CD14-positive monocyte (primary cell): ENCODE results near the gene BEGAIN. TPM values are rescaled to one million over a fixed set of nuclear protein-coding genes. Genes with fewer than 3 reads are reported as not detected.

Experiments used
- DNase-seq, 3 donors: peaks; one replicate each; pipeline ENCODE4 v3.0.0-alpha.2; 2011 to 2022
- H2AFZ ChIP-seq: 2 replicates; pipeline ENCODE4 v1.6.0; 2012; ENCODE audit warnings: mild to moderate bottlenecking, low read depth, low read length, inconsistent platforms; ENCODE audit not compliant: insufficient read depth, poor library complexity, severe bottlenecking
- H3K27ac ChIP-seq, 2 donors: 1 replicate in 1 of 2; 2 replicates in 1 of 2; pipeline ENCODE4 v1.5.1; 2012 to 2013; ENCODE audit warnings: low read length in 2 of 2, control low read depth in 1 of 2, inconsistent platforms in 1 of 2, low read depth in 1 of 2, mild to moderate bottlenecking in 1 of 2
- H3K27me3 ChIP-seq, 2 donors: one replicate each; pipeline versions ENCODE4 v1.6.0 to v1.6.1; 2011 to 2013; ENCODE audit warnings: low read length in 2 of 2; ENCODE audit not compliant: control insufficient read depth in 2 of 2, insufficient read depth in 2 of 2
- H3K36me3 ChIP-seq, 2 donors: replicated peaks in 1 of 2; 1 replicate in 1 of 2; 2 replicates in 1 of 2; pipeline versions ENCODE4 v1.5.1 to v1.6.1; 2012 to 2013; ENCODE audit warnings: low read length in 2 of 2, control low read depth in 1 of 2, inconsistent platforms in 1 of 2, mild to moderate bottlenecking in 1 of 2; ENCODE audit not compliant: insufficient read depth in 2 of 2, control insufficient read depth in 1 of 2
- H3K4me1 ChIP-seq, 2 donors: 1 replicate in 1 of 2; 2 replicates in 1 of 2; pipeline versions ENCODE4 v1.5.1 to v1.6.1; 2012 to 2013; ENCODE audit warnings: low read length in 2 of 2, control low read depth in 1 of 2, inconsistent platforms in 1 of 2, mild to moderate bottlenecking in 1 of 2, moderate library complexity in 1 of 2; ENCODE audit not compliant: insufficient read depth in 2 of 2, control insufficient read depth in 1 of 2
- H3K4me2 ChIP-seq: replicated peaks from 2 replicates; pipeline ENCODE3; 2012; ENCODE audit warnings: low read length, moderate library complexity, mild to moderate bottlenecking; ENCODE audit not compliant: poor library complexity, severe bottlenecking; ENCODE audit errors: extremely low read depth
- H3K4me3 ChIP-seq, 3 experiments: fragments of 200-600 bp in 1 of 3; sonication (generic) in 1 of 3; replicated peaks in 1 of 3; 1 replicate in 2 of 3; 2 replicates in 1 of 3; pipeline ENCODE4 v1.5.1; 2011 to 2013; ENCODE audit warnings: low read length in 3 of 3, mild to moderate bottlenecking in 3 of 3, control low read depth in 2 of 3, low read depth in 2 of 3, inconsistent platforms in 1 of 3, moderate library complexity in 1 of 3
- H3K79me2 ChIP-seq: 2 replicates; pipeline ENCODE4 v1.6.0; 2012; ENCODE audit warnings: mild to moderate bottlenecking, control low read depth, inconsistent platforms, low read length, moderate library complexity; ENCODE audit not compliant: insufficient read depth
- H3K9ac ChIP-seq: 2 replicates; pipeline ENCODE4 v1.6.0; 2017; ENCODE audit warnings: low read length, mild to moderate bottlenecking; ENCODE audit not compliant: insufficient read depth, poor library complexity, severe bottlenecking
- H3K9me3 ChIP-seq, 2 donors: replicated peaks in 1 of 2; 1 replicate in 1 of 2; 2 replicates in 1 of 2; pipeline versions ENCODE4 v1.5.1 to v1.6.1; 2012 to 2013; ENCODE audit warnings: low read length in 2 of 2, control low read depth in 1 of 2; ENCODE audit not compliant: control insufficient read depth in 1 of 2, insufficient read depth in 1 of 2
- H4K20me1 ChIP-seq: 2 replicates; pipeline ENCODE4 v1.6.0; 2012; ENCODE audit warnings: mild to moderate bottlenecking, low read length, control low read depth, moderate library complexity; ENCODE audit not compliant: insufficient read depth
- H3K27ac Mint-ChIP-seq, 7 donors: one replicate each; pipeline ENCODE4 v1.8.0; 2020; ENCODE audit warnings: mild to moderate bottlenecking in 7 of 7, mixed read lengths in 7 of 7, moderate library complexity in 6 of 7, inconsistent platforms in 2 of 7
- H3K27me3 Mint-ChIP-seq, 3 donors: one replicate each; pipeline ENCODE4 v1.8.0; 2021 to 2022; ENCODE audit warnings: low read depth in 3 of 3, mild to moderate bottlenecking in 3 of 3, mixed read lengths in 3 of 3, moderate library complexity in 3 of 3, inconsistent platforms in 1 of 3
- H3K36me3 Mint-ChIP-seq, 2 donors: one replicate each; pipeline ENCODE4 v1.8.0; 2020; ENCODE audit warnings: mixed read lengths in 2 of 2, inconsistent platforms in 1 of 2, mild to moderate bottlenecking in 1 of 2
- H3K4me1 Mint-ChIP-seq: one replicate; pipeline ENCODE4 v1.8.0; 2020; ENCODE audit warnings: mild to moderate bottlenecking, mixed read lengths
- H3K4me3 Mint-ChIP-seq, 2 donors: one replicate each; pipeline ENCODE4 v1.8.0; 2020; ENCODE audit warnings: mild to moderate bottlenecking in 2 of 2, mixed read lengths in 2 of 2, moderate library complexity in 1 of 2
- H3K9me3 Mint-ChIP-seq, 7 donors: one replicate each; pipeline ENCODE4 v1.8.0; 2020 to 2022; ENCODE audit warnings: mixed read lengths in 7 of 7, mild to moderate bottlenecking in 6 of 7, moderate library complexity in 6 of 7, inconsistent platforms in 2 of 7
- WGBS: methylation state at CpG from one replicate; pipeline ENCODE4 v1.1.5; 2013; ENCODE audit warnings: missing lambda C conversion rate; ENCODE audit not compliant: insufficient coverage; 5-methylcytosine and 5-hydroxymethylcytosine counted together
- intact Hi-C, 2 donors: fragments of 100-400 bp; cut with micrococcal nuclease; formaldehyde crosslinking; loops; one replicate each; pipeline versions ENCODE4 v1.15.0 to v1.15.1; 2023
- polyA plus RNA-seq, 3 donors: library from polyadenylated mRNA; depleted of rRNA in 1 of 3; unstranded in 2 of 3; stranded (reverse) in 1 of 3; fragments of 300-500 nt in 2 of 3; fragments of >200 nt in 1 of 3; fragmentation: Illumina TruSeq in 2 of 3; gene quantifications; 1 replicate in 2 of 3; 2 replicates in 1 of 3; pipeline ENCODE4 v1.2.3, GENCODE V29; 2012 to 2021
- TF ChIP-seq, protein P1 (sequence below): fragments of 200-600 bp; IDR thresholded peaks from one replicate; pipeline ENCODE4 v1.8.0; 2022; ENCODE audit warnings: antibody characterized with exemption, mild to moderate bottlenecking

Gene BEGAIN
- polyA plus RNA-seq, 3 donors, result 0.25 to 0.45 TPM; not detected in 1

DNA sequence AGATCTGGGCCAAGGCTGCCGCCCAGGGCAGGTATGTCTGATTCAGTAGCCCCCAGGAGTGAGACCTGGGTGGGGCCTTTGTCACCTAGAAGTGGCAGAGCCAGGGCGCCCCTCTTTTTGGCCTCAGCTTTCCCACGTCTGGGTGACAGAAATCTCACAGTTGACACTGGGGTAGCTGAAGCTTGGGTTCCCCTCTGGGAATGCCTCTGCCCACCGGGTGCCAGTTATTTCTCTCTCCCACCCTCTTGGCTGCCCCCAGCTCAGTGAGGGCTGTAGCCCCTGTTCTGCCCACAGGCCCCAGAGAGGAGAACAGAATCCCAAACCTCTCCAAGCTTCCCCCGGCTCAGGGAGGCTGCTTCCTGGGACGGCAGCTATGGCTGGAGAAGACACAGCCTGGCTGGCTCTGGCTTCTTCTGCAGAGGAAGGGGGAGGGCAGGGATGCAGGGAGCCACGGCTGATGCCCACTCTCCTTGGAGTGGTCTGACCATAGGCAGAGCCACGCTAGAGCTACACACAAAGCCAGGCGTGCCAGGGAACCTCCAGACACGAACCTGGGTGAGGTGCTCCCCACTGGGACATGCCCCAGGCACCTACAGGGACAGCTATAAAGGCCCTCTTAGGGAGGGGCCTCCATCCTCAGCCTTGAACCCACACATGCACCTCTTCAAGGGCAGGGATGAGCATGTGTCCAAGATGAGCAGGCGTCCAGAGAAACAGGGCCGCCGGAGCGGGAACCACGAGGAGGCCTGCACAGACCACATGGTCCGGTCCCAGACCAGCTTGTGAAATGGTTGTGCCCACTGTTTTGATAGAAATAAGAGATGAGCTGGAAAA lies 51.7 kb downstream of the BEGAIN start:
- Histone ChIP-seq H3K9ac (no peak overlapping the region), H3K27me3 (no peaks in the 10 kb centered on the region), H4K20me1 (peaks cover 8% of the 10 kb centered on the region), H3K4me1 (peaks cover 33 to 36% of the 10 kb centered on the region in 2 donors), H3K36me3 (no peaks in the 10 kb centered on the region), H3K79me2 (no peaks in the 10 kb centered on the region), H3K4me3 (no peak overlapping the region), H3K9me3 (no peaks in the 10 kb centered on the region), H2AFZ (no peak overlapping the region), H3K27ac (no peak overlapping the region), H3K4me2 (no peak overlapping the region)
- Mint-ChIP-seq H3K27me3 (peaks cover 0 to 17% (median 9%) of the 10 kb centered on the region in 3 donors), H3K9me3 (peaks cover 0 to 4% (median 0%) of the 10 kb centered on the region in 7 donors), H3K4me3 (no peak overlapping the region), H3K27ac (no peak overlapping the region), H3K4me1 (peaks cover 37% of the 10 kb centered on the region), H3K36me3 (peaks cover 5 to 8% of the 10 kb centered on the region in 2 donors)
- WGBS, result 78% methylated on average over 9 of the region's 16 CpGs
- no peak for DNase-seq
- intact Hi-C loops, result no loop called here
- TF ChIP-seq, protein P1, sequence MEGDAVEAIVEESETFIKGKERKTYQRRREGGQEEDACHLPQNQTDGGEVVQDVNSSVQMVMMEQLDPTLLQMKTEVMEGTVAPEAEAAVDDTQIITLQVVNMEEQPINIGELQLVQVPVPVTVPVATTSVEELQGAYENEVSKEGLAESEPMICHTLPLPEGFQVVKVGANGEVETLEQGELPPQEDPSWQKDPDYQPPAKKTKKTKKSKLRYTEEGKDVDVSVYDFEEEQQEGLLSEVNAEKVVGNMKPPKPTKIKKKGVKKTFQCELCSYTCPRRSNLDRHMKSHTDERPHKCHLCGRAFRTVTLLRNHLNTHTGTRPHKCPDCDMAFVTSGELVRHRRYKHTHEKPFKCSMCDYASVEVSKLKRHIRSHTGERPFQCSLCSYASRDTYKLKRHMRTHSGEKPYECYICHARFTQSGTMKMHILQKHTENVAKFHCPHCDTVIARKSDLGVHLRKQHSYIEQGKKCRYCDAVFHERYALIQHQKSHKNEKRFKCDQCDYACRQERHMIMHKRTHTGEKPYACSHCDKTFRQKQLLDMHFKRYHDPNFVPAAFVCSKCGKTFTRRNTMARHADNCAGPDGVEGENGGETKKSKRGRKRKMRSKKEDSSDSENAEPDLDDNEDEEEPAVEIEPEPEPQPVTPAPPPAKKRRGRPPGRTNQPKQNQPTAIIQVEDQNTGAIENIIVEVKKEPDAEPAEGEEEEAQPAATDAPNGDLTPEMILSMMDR, result no peak

DNA sequence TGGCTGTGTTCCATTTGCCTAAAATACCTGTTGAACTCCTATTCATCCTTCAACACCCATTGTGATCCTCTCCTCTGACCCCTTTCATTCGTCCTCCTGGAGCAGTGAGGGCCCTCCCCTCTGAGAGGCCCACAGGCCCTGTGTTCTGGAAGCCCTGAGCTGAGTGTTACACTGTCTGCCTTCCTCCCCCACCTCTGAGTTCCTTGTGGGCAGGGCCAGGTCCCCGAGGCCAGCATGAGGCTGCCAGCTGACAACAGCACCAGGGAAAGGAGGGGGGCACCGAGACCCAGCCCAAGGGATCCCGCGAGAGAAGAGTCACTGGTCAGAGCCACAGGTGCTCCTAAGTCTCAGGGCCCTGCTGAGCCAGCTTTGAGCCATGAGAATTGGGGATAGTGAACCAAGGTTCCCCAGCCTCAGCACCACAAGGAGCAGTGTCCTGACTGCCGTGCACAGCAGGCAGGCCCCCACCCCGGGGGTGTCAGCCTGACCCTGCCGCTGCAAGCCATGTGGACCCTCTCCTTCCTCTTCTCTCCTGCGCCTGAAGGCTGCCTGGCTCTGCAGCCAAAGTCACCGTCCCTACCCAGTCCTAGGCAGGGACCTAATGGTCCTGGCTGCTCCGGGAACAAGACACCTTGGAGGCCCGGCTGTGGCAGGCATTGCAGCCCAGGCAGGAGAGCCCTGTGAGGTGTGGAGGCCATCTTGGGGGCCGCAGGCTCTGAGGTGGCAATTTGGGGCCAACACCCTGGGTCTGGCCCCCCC lies 52.5 kb downstream of the BEGAIN start:
- H3K36me3 Mint-ChIP-seq, result peaks cover 11% of the 10 kb centered on the region in 2 donors

More for the DNA sequence above, 52.5 kb downstream of the BEGAIN start:
- TF ChIP-seq, protein P1, result no peak
- no peak overlapping the region for H2AFZ ChIP-seq
- H3K4me2 ChIP-seq, result no peak overlapping the region
- no peak overlapping the region for H3K9ac ChIP-seq
- H3K79me2 ChIP-seq, result no peaks in the 10 kb centered on the region
- Mint-ChIP-seq H3K27me3 (peaks cover 0 to 17% (median 8%) of the 10 kb centered on the region in 3 donors), H3K9me3 (peaks cover 0 to 4% (median 0%) of the 10 kb centered on the region in 7 donors), H3K4me3 (peak overlapping the region in 1 of 2 donors; percentile 2), H3K27ac (peak overlapping the region in 2 of 7 donors; percentile 8 to 70), H3K4me1 (peaks cover 37% of the 10 kb centered on the region)
- no peak overlapping the region for H3K27ac ChIP-seq
- intact Hi-C loops, result no loop called here
- WGBS, result 39% methylated on average over 11 of the region's 13 CpGs
- peaks cover 33 to 36% of the 10 kb centered on the region in 2 donors for H3K4me1 ChIP-seq
- H3K4me3 ChIP-seq, result no peak overlapping the region
- peaks cover 8% of the 10 kb centered on the region for H4K20me1 ChIP-seq
- H3K27me3 ChIP-seq, result no peaks in the 10 kb centered on the region
- H3K9me3 ChIP-seq, result no peaks in the 10 kb centered on the region
- peak in 1 of 3 donors; percentile 3 for DNase-seq
- peaks cover 2 to 6% of the 10 kb centered on the region in 2 donors for H3K36me3 ChIP-seq
